Measurements from ENCODE around the gene ESPNL.

Gene ESPNL

GRCh38 chr2:238130111-238130695, 30.1 kb downstream of the ESPNL start:
- Histone ChIP-seq H3K4me2 (ENCODE audit: low read length) (no peak overlapping the region), H3K4me1 (ENCODE audit: control insufficient read depth, insufficient read depth, low read length) (peaks cover 15% of the 10 kb centered on the region), H3K36me3 (ENCODE audit: insufficient read depth, low read length) (no peaks in the 10 kb centered on the region), H3K9ac (ENCODE audit: low read depth, low read length) (no peak overlapping the region), H3K27me3 (ENCODE audit: control insufficient read depth, insufficient read depth, low read length) (no peaks in the 10 kb centered on the region), H3K9me3 (replicated peaks; ENCODE audit: low read length) (no peaks in the 10 kb centered on the region), H3K4me3 (ENCODE audit: low read length) (no peak overlapping the region)

- Histone ChIP-seq H3K4me2 (ENCODE audit: low read length) (no peak overlapping the region), H3K4me3 (ENCODE audit: low read length) (no peak overlapping the region), H3K9ac (ENCODE audit: low read depth, low read length) (no peak overlapping the region), H3K4me1 (ENCODE audit: control insufficient read depth, insufficient read depth, low read length) (peaks cover 15% of the 10 kb centered on the region), H3K36me3 (ENCODE audit: insufficient read depth, low read length) (no peaks in the 10 kb centered on the region), H3K9me3 (replicated peaks; ENCODE audit: low read length) (no peaks in the 10 kb centered on the region), H3K27me3 (ENCODE audit: control insufficient read depth, insufficient read depth, low read length) (no peaks in the 10 kb centered on the region)
These were observed 30.8 kb downstream of the ESPNL start for GRCh38 chr2:238130696-238131628.

DNA sequence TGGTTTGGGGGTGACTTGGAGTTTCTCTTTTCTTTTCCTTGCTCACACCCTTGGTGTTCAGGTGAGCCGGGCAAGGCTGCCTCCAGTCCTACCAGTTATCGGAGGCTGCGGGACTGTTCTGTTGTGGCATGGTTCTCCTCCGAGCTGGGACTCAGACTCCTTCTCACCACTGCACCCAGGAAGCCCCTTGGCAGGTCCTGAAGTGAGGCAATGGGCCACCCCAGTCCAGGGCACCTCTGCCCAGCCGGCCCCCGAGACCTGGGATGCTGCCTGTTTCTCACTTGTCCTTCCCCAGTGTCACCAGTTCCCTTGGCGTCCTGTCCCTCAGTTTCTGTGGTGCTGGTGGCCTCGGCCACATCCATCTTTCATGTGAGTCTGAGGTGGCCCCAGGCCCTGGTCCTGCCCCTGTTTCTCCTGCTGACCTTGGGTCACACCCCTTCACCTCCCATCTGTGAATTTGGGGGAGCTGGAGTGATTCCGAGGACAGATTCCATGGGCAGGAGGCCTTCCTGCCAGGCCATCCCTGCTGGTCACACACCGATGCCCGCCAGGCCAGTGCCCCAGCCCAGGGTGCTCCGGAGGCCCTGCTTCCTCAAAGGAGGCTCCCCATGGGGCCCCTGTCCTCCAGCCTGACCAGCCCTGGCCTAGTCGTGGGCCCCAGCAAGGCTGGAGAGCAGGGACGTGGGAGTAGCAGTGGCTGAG, 31.8 kb downstream of the ESPNL start:
- Histone ChIP-seq H3K4me3 (ENCODE audit: low read length) (no peak overlapping the region), H3K9me3 (replicated peaks; ENCODE audit: low read length) (no peaks in the 10 kb centered on the region), H3K4me2 (ENCODE audit: low read length) (no peak overlapping the region), H3K27me3 (ENCODE audit: control insufficient read depth, insufficient read depth, low read length) (no peaks in the 10 kb centered on the region), H3K4me1 (ENCODE audit: control insufficient read depth, insufficient read depth, low read length) (peaks cover 19% of the 10 kb centered on the region), H3K9ac (ENCODE audit: low read depth, low read length) (no peak overlapping the region), H3K36me3 (ENCODE audit: insufficient read depth, low read length) (no peaks in the 10 kb centered on the region)

DNA sequence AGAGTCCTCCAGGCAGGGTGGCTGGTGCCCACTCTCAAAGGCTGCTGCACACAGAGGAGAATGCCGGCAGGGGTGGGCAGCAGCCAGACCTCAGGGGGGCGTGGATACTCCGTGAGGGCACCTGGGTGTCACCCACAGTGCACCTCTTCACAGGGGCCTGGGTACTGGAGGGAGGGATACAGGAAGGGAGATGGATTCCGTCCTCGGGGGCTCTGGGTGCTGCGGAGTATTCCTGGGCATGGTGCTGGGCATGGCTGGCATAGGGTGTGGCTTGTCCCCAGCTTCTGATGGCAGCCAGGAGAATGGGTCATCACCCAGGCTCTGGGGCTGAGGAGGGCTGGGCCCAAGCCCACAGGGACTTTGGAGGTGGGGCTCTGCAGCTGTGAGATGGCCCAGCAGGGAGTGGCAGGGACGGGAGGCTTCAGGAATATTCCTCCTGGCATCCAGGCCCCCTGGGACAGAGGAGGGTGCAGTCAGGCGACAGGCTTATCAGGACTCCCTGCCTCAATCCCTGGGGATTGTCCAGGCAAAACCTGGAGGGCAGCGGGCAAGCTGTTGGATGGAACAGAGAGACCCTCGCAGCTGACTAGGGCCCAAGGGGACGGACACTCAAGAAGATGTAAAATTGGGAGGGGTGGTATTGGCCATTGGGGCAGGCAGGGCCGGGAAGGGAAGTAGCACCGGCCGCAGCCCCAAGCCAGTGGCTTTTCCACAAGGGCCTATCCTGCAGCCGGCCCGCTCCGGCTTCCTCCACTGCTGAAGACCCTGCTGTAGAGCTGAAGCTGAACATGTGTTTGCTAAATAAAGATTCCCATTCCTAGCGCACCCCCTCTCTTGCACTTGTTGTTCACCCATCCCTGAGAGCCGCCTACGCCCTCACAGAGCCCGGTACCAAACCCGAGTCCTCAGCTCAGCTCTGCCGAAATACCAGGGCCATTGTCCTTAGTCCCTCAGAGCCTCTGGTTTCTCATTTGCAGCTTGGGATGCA, 32.6 kb downstream of the ESPNL start:
- no peaks in the 10 kb centered on the region for H3K27me3 ChIP-seq (ENCODE audit: control insufficient read depth, insufficient read depth, low read length)
- no peaks in the 10 kb centered on the region for H3K36me3 ChIP-seq (ENCODE audit: insufficient read depth, low read length)
- no peak overlapping the region for H3K4me3 ChIP-seq (ENCODE audit: low read length)
- no peaks in the 10 kb centered on the region for H3K9me3 ChIP-seq (replicated peaks; ENCODE audit: low read length)
- peaks cover 18% of the 10 kb centered on the region for H3K4me1 ChIP-seq (ENCODE audit: control insufficient read depth, insufficient read depth, low read length)
- no peak overlapping the region for H3K9ac ChIP-seq (ENCODE audit: low read depth, low read length)
- H3K4me2 ChIP-seq (ENCODE audit: low read length), result no peak overlapping the region

DNA sequence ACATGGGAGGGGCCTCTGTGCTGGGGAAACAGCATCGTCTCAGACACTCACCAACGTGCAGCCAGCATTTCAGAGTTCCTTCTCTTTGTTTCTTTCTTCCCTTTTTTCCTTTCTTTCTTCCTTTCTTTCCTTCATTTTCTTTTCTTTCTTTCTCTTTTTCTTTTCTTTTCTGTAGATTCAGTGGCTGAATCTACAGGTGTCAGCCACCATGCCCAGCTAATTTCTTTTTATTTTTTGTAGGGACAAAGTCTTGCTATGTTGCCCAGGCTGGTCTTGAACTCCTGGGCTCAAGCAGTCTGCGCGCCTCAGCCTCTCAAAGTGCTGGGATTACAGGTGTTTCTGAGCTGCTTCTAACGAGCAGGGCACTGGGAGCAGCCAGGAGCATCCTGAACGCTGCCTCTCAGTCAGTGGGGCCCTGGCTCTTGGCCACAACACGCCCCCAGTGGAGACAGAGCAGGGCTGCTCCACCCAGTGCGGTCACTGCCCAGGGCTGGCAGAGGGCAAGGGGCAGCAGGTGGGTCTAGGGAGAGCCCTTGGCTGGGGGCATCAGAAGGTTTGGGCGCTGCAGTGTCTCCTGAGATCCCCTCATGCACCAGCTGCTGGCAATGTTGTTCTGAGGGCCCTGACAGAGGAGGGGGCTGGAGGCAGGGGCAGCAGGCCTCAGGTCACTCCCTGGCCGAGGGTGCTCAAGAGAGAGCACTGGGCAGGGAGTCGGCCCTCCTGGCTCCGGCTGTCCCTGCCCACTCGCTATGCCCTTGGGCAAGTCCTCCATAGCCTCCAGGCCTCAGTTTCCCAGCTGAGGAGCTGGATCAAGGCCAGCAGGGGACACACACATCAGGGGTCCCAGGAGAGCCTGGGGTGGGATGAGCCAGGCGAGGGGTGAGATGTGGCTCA, 33.6 kb downstream of the ESPNL start:
- Histone ChIP-seq H3K36me3 (ENCODE audit: insufficient read depth, low read length) (no peaks in the 10 kb centered on the region), H3K4me1 (ENCODE audit: control insufficient read depth, insufficient read depth, low read length) (peaks cover 22% of the 10 kb centered on the region), H3K9me3 (replicated peaks; ENCODE audit: low read length) (no peaks in the 10 kb centered on the region), H3K27me3 (ENCODE audit: control insufficient read depth, insufficient read depth, low read length) (no peaks in the 10 kb centered on the region), H3K4me2 (ENCODE audit: low read length) (no peak overlapping the region), H3K4me3 (ENCODE audit: low read length) (no peak overlapping the region), H3K9ac (ENCODE audit: low read depth, low read length) (no peak overlapping the region)

GRCh38 chr2:238134393-238134785, 34.2 kb downstream of the ESPNL start:
- no peaks in the 10 kb centered on the region for H3K9me3 ChIP-seq (replicated peaks; ENCODE audit: low read length)
- no peaks in the 10 kb centered on the region for H3K36me3 ChIP-seq (ENCODE audit: insufficient read depth, low read length)
- peaks cover 29% of the 10 kb centered on the region for H3K4me1 ChIP-seq (ENCODE audit: control insufficient read depth, insufficient read depth, low read length)
- H3K4me2 ChIP-seq (ENCODE audit: low read length), result no peak overlapping the region
- no peak overlapping the region for H3K4me3 ChIP-seq (ENCODE audit: low read length)
- H3K27me3 ChIP-seq (ENCODE audit: control insufficient read depth, insufficient read depth, low read length), result no peaks in the 10 kb centered on the region
- H3K9ac ChIP-seq (ENCODE audit: low read depth, low read length), result no peak overlapping the region

- H3K9me3 ChIP-seq (replicated peaks; ENCODE audit: low read length), result no peaks in the 10 kb centered on the region
- no peak overlapping the region for H3K4me2 ChIP-seq (ENCODE audit: low read length)
- no peak overlapping the region for H3K4me3 ChIP-seq (ENCODE audit: low read length)
- no peak overlapping the region for H3K9ac ChIP-seq (ENCODE audit: low read depth, low read length)
- no peaks in the 10 kb centered on the region for H3K27me3 ChIP-seq (ENCODE audit: control insufficient read depth, insufficient read depth, low read length)
- peaks cover 31% of the 10 kb centered on the region for H3K4me1 ChIP-seq (ENCODE audit: control insufficient read depth, insufficient read depth, low read length)
- no peaks in the 10 kb centered on the region for H3K36me3 ChIP-seq (ENCODE audit: insufficient read depth, low read length)
These were observed 35.5 kb downstream of the ESPNL start for GRCh38 chr2:238135601-238136150.

GRCh38 chr2:238136820-238137537, 36.8 kb downstream of the ESPNL start:
- H3K4me2 ChIP-seq (ENCODE audit: low read length), result peak overlapping the region; percentile 78
- H3K36me3 ChIP-seq (ENCODE audit: insufficient read depth, low read length), result no peaks in the 10 kb centered on the region
- peak overlapping the region; percentile 67 for H3K9ac ChIP-seq (ENCODE audit: low read depth, low read length)
- H3K27me3 ChIP-seq (ENCODE audit: control insufficient read depth, insufficient read depth, low read length), result no peaks in the 10 kb centered on the region
- peak overlapping the region; percentile 62 for H3K4me3 ChIP-seq (ENCODE audit: low read length)
- peaks cover 41% of the 10 kb centered on the region for H3K4me1 ChIP-seq (ENCODE audit: control insufficient read depth, insufficient read depth, low read length)
- no peaks in the 10 kb centered on the region for H3K9me3 ChIP-seq (replicated peaks; ENCODE audit: low read length)

GRCh38 chr2:238137885-238138284, 37.7 kb downstream of the ESPNL start:
- Histone ChIP-seq H3K9ac (ENCODE audit: low read depth, low read length) (no peak overlapping the region), H3K4me2 (ENCODE audit: low read length) (no peak overlapping the region), H3K4me1 (ENCODE audit: control insufficient read depth, insufficient read depth, low read length) (peaks cover 50% of the 10 kb centered on the region), H3K27me3 (ENCODE audit: control insufficient read depth, insufficient read depth, low read length) (no peaks in the 10 kb centered on the region), H3K9me3 (replicated peaks; ENCODE audit: low read length) (no peaks in the 10 kb centered on the region), H3K36me3 (ENCODE audit: insufficient read depth, low read length) (no peaks in the 10 kb centered on the region), H3K4me3 (ENCODE audit: low read length) (no peak overlapping the region)

Measured in skeletal muscle satellite cell (primary cell).